C4-2B (cell line): Measurements from ENCODE around the gene RASAL2.
A peak's percentile ranks its signal among the peaks of the same experiment; 100 is the strongest.

Source experiments
- ZFX ChIP-seq: fragments of 450-650 bp; IDR thresholded peaks from 2 replicates; pipeline ENCODE4 v1.6.1; 2017
- TF ChIP-seq, protein P1 (sequence below): fragments of 450-650 bp; conservative IDR thresholded peaks from 2 replicates; pipeline ENCODE4 v1.5.1; 2017; ENCODE audit warnings: mild to moderate bottlenecking

DNA sequence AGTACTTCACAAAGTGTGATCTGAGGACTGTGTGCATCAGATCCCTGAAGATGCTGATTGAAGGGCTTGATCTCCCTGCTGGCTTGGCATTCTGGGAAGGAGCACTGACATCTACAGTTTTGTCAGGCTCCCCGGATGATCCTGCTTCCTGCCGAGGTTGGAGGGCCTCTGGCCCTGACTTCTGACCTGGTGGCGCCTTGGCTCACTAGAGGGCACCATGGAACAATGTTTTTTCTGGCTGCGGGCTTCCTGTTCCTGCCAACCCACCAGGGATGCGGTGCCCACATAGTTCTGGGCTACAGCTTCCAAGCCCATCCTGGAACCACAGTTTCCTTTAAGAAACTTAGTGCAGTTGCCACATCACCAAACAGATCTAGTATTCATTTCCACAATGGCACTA, 38.8 kb upstream of the RASAL2 start:
- TF ChIP-seq, protein P1, sequence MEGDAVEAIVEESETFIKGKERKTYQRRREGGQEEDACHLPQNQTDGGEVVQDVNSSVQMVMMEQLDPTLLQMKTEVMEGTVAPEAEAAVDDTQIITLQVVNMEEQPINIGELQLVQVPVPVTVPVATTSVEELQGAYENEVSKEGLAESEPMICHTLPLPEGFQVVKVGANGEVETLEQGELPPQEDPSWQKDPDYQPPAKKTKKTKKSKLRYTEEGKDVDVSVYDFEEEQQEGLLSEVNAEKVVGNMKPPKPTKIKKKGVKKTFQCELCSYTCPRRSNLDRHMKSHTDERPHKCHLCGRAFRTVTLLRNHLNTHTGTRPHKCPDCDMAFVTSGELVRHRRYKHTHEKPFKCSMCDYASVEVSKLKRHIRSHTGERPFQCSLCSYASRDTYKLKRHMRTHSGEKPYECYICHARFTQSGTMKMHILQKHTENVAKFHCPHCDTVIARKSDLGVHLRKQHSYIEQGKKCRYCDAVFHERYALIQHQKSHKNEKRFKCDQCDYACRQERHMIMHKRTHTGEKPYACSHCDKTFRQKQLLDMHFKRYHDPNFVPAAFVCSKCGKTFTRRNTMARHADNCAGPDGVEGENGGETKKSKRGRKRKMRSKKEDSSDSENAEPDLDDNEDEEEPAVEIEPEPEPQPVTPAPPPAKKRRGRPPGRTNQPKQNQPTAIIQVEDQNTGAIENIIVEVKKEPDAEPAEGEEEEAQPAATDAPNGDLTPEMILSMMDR: peak; percentile 67
- no peak for TF ChIP-seq ZFX
